Amniotic epithelial cell (primary cell): Measurements from ENCODE around the gene TMEM107.
"Not testable (repeated sequence)": the region's sequence is repeated elsewhere in the genome, so short reads cannot be mapped to it uniquely, and the experiment has no call there.

Experiments used
- DNase-seq: peaks from one replicate; pipeline ENCODE4 v3.0.0-alpha.2; 2010; ENCODE audit warnings: low read depth

Gene TMEM107

DNA sequence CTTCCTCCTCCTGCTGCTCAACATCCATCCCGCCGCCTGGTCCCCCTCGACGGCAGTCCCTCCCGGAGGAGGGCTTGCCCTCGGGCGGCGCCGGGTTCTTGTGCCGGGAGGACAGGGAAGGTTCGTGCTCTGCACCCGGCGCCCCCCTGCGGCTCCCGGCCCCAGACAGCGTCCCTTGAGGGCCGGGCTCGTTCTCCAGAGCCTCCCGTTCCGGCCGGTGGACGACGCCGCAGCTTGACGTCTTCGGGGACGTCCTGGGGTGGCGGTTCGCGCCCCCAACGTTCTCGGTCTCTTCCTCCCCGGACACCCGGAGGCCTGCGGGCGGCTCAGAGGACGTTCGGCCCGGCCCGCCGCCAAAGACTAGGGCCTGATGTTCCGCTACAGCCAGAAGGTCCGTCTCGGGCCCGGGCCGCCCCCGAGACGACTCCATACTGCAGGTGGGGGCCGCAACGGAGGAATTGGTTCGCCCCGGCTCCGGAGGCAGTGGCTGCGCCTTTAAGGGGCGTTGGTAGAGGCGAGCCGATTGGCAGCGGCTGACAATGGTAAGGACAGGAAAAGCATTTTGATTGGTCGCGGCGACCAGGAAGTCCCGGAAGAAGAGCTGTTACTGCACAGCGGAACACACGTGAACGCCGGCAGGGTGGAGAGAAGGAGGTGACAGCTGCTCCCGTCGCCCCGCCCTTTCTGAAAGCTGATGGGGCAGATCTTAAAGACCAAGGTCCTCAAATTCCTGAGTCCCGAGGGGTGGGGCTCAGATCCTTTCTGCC is 13.7 kb upstream of the TMEM107 start, which contains the start of gene BORCS6:
TSS of gene BORCS6 (minus strand) at position 470 of the 767 bp plus-strand sequence. CDS start at position 430, 40 bp downstream.
- peak; percentile 98 for DNase-seq

- no peak for DNase-seq
Measured at GRCh38 chr17:8189041-8189710, 13.0 kb upstream of the TMEM107 start.

- no peak for DNase-seq
Measured at GRCh38 chr17:8188263-8188839, 12.2 kb upstream of the TMEM107 start.

DNA sequence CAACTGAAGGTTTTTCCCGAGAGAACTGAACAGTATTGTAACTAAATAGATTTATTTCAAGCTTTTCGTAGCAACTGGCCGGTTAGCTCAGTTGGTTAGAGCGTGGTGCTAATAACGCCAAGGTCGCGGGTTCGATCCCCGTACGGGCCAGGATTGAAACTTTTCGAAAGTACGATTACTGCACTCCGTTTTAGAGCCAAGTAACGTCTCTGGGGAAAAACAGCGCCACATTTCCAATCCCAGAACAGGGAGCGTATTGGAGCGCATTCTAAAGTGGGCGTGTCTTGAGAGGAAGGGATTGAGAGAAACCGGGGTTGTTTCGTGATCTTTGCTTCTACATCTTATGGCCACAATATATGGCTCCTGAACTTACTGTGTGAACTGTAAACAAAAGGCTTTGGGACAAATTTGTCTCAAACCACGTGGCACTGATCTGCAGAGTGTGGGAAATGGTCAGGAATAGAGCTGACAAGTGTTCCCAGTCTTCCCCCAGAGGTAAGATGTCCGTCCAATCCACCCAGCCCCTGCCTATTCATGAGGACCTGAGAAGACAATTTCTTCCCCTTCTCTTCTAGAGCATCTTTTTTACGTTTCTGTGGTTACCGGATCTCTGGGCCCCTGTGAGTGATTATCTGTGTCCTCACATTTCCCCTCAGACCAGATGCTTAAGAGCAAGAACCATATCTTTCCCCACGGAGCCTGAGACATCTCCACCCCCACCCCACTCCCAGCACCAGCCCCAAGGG is 11.5 kb upstream of the TMEM107 start:
- peak; percentile 99 for DNase-seq

DNA sequence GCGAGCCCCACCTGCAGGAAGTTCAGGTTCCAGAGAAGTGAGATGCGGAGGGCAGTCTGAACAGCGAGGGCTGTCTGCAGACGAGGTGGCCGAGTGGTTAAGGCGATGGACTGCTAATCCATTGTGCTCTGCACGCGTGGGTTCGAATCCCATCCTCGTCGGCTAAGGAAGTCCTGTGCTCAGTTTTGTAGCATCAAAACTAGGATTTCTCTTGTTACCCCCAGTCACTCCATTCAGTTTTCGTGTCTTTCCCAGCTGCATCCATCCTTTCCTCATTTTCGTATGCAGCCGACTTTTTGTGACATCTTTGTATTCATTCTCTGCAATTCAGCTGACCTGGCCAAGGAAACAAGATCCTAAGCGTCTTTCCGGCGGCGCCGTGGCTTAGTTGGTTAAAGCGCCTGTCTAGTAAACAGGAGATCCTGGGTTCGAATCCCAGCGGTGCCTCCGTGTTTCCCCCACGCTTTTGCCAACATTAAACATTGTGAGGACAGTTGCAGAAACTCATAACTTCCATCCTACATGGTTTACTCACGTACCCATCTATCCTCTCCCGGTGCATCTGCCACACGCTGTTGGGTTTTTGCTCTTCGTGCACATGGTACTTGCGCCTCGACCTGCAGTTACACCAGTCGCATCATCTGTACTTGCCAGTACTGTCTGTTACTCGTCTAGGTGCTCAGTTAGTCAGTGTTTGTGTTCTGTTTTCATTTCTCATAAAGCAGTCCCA is 10.8 kb upstream of the TMEM107 start:
- peak; percentile 92 for DNase-seq

DNA sequence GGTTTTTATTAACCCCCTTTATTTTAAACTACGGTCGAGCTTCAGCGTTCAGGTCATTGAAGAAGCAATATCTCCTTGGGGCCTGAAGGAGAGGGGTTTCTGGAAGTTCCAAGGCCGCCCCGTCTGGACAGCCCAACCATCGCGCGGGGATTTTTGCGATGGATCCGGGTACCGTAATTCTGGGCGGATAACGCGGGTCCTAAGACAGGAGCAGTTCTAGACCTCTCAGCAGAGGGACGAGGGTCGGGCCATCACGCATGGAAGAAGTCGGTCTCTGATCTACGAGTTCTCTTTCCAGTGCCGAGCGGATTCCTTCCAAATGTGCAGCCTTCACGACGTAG is 10.2 kb upstream of the TMEM107 start:
- DNase-seq: no peak

DNA sequence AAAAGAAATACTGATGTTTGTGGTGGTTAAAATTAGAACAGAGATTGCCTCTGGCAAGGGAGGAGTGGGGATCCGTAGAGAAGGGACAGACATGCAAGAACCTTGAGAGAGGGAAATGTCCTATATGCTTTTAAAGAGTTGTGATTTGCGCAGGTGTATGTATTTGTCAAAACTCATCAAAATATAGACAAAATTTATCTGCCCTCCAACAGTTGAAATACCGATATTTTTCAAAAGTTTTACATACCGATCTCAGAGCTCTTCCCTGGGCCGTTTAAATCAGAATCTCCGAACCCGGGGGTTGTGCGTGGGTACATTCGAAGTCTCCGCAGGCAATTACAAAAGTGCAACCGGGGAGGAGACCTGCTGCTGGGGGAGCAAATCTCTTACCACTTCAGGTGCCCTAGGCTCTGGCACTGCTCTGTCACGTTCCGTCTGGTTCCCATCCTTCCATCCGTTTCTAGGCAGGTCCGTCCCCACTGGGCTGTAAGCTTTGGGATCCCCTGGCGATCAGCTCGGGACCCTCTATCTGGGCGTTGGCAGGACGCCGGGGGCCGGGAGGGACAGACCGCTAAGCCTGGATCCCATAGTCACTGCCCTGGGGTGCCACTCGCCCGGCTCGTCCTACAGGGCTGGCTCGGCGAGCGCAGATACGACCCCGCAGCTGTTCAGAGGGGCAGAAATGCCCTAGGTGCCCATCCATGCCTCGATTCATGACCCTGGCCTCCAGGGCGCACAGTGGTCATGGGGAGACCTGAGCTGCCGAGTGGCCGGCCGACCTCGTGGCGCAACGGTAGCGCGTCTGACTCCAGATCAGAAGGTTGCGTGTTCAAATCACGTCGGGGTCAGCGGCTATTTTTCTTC is 9.6 kb upstream of the TMEM107 start:
- DNase-seq: peak; percentile 44

DNA sequence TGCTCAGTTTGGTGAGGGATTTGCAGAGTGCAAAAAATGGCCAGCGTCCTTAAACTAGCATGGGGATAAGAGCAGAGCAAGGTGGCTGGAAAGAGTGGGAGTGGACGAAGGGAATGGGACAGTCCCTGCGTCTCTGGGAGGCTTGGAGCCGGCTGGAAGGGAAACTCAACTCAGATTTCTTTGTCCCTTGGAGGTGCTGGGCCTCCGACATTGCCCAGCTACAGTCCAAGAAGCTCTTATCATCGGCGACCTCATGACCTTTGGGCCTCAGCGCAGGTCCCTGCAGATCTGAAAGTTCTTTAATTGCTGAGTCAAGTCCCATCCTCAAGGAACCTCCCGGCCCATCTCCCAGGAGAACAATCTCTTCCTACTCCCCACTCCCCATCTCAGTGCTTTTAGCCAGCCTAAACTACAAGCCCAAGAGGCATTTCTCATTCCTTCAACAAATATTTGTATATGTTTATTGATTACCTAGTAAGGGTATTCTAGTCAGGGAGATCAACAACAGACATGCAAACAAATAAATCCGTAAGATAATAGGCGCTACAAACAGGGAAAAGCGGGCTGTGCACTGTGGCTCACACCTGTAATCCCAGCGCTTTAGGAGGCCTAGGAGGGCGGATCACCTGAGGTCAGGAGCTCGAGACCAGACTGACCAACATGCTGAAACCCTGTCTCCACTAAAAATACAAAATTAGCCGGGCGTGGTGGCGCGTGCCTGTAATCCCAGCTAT is 985 bp upstream of the TMEM107 start:
- no peak for DNase-seq

- no peak for DNase-seq
Measured at GRCh38 chr17:8175795-8176196, 384 bp downstream of the TMEM107 start.

- DNase-seq: no peak
Measured at GRCh38 chr17:8173871-8174322, 2.3 kb downstream of the TMEM107 start.

GRCh38 chr17:8173056-8173870 is 2.9 kb downstream of the TMEM107 start:
- peak; percentile 99 for DNase-seq

- not testable (repeated sequence) for DNase-seq
Measured at GRCh38 chr17:8170186-8170585, 6.0 kb downstream of the TMEM107 start.

GRCh38 chr17:8167526-8167925 is 8.7 kb downstream of the TMEM107 start:
- no peak for DNase-seq

GRCh38 chr17:8166731-8167130 is 9.4 kb downstream of the TMEM107 start:
- DNase-seq: no peak

DNA sequence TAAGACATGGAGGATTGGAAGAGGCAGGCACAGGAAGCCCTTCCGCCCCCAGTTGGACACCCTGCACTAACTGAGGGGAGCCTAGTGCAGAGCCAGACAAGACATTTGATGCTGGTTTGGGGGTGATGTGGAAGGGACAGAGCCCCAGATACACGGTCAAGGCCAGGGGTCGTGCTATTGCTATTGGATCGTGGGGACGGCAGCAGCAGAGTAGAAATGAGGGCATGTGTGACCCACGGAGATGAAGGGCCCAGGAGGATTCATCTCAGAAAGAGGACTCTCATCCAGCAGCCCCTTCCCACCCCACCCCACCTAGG is 11.4 kb downstream of the TMEM107 start:
- DNase-seq: no peak

DNA sequence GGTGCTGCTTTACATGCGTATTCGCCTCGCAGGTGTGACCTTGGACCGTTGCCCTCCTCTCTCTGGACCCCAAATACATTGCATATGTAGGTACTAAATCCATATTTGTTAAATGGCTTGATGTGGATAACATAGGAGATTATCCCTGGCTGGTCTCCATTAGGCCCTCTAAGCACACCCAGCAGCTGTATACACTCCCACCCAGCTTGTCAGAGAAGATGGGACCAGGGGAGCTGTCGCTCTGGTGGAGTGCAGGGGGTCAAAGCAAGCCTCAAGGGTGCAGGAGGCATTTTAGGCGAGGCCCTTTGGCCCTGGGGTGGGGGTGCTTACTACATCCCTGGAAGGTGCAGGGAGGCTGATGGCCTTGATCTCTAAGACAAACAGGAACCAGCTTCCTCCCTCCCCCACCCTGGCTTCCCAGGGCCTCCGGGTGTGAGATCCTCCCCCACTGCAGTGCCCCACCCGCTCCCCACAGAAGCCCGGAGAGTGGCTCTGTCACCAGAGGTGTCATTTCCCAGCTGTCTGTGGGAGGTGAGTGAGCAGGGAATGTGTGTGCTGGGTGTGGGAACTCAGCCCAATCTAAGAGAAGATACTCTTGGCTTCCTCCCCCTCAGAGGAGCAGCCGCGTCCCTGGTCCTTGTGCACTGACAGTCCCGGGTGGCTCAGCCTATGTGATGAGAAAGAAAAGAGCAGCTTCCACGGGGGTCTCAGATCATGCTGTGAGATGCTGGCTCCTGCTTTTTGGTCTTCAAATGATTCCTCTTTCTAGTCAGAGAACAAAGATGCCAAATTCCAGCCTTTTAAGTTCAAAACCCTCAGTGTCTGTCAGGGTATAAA is 12.0 kb downstream of the TMEM107 start:
- DNase-seq: peak; percentile 50

- DNase-seq: no peak
Measured at GRCh38 chr17:8162997-8163977, 12.9 kb downstream of the TMEM107 start.
